SK-N-SH (cell line): ENCODE results near the gene ROM1.

Experiments
- EP300 ChIP-seq, 2 experiments: IDR thresholded peaks; 2 replicates each; pipeline versions ENCODE4 v1.4.0 to v1.6.1; 2012; ENCODE audit warnings: borderline replicate concordance in 1 of 2, low read depth in 1 of 2, low read length in 1 of 2
- EZH2phosphoT487 ChIP-seq: fragments of 200-600 bp; sonication (generic); IDR thresholded peaks from 2 replicates; pipeline ENCODE4 v1.6.1; 2017; ENCODE audit warnings: low read depth, mixed run types, mild to moderate bottlenecking, antibody characterized with exemption, moderate library complexity, borderline replicate concordance
- GABPA ChIP-seq: IDR thresholded peaks from 2 replicates; pipeline ENCODE4 v1.4.0; 2012; ENCODE audit warnings: low read depth, mild to moderate bottlenecking
- GATA2 ChIP-seq: sonication (generic); formaldehyde crosslinking; IDR thresholded peaks from 2 replicates; pipeline ENCODE4 v1.5.0; 2020; ENCODE audit warnings: mild to moderate bottlenecking, missing genetic modification reagents
- NRF1 ChIP-seq: IDR thresholded peaks from 2 replicates; pipeline ENCODE4 v1.6.1; 2012; ENCODE audit warnings: low read depth, mild to moderate bottlenecking, low read length
- POLR2AphosphoS5 ChIP-seq: IDR thresholded peaks from 2 replicates; pipeline ENCODE4 v1.6.1; 2012; ENCODE audit warnings: low read depth, low read length
- SMC3 ChIP-seq: IDR thresholded peaks from 2 replicates; pipeline ENCODE4 v1.6.1; 2012; ENCODE audit warnings: low read depth, low read length, improper control_type of control experiment
- TAF1 ChIP-seq: IDR thresholded peaks from 2 replicates; pipeline ENCODE4 v1.6.1; 2012; ENCODE audit warnings: low read depth, mild to moderate bottlenecking, low read length, moderate library complexity, borderline replicate concordance
- TCF12 ChIP-seq: IDR thresholded peaks from 2 replicates; pipeline ENCODE4 v1.4.0; 2012
- TF ChIP-seq, protein P1 (sequence below): fragments of 200-600 bp; sonication (generic); IDR thresholded peaks from 2 replicates; pipeline ENCODE4 v1.6.1; 2017; ENCODE audit warnings: antibody characterized with exemption, mild to moderate bottlenecking, moderate library complexity
- TF ChIP-seq, protein P2 (sequence below): IDR thresholded peaks from 2 replicates; pipeline ENCODE4; 2012
- TF ChIP-seq, protein P3 (sequence below): IDR thresholded peaks from 2 replicates; pipeline ENCODE4 v1.6.1; 2012; ENCODE audit warnings: mild to moderate bottlenecking, low read depth, low read length, moderate library complexity

- TF ChIP-seq, protein P1, sequence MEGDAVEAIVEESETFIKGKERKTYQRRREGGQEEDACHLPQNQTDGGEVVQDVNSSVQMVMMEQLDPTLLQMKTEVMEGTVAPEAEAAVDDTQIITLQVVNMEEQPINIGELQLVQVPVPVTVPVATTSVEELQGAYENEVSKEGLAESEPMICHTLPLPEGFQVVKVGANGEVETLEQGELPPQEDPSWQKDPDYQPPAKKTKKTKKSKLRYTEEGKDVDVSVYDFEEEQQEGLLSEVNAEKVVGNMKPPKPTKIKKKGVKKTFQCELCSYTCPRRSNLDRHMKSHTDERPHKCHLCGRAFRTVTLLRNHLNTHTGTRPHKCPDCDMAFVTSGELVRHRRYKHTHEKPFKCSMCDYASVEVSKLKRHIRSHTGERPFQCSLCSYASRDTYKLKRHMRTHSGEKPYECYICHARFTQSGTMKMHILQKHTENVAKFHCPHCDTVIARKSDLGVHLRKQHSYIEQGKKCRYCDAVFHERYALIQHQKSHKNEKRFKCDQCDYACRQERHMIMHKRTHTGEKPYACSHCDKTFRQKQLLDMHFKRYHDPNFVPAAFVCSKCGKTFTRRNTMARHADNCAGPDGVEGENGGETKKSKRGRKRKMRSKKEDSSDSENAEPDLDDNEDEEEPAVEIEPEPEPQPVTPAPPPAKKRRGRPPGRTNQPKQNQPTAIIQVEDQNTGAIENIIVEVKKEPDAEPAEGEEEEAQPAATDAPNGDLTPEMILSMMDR = no peak
- TF ChIP-seq GABPA (peak; percentile 79), TCF12 (no peak), NRF1 (peak; percentile 51; the same call in 1 of the 2 replicates), TAF1 (peak; percentile 97), SMC3 (no peak), POLR2AphosphoS5 (peak; percentile 90), GATA2 (CRISPR knock-in tag) (no peak), EZH2phosphoT487 (no peak), EP300 (IDR thresholded peaks at IDR 0.05; ENCODE audit: borderline replicate concordance in 1 of 2, low read depth in 1 of 2, low read length in 1 of 2) (no peak; a peak in 1 of 4 replicates)
- TF ChIP-seq, protein P2, sequence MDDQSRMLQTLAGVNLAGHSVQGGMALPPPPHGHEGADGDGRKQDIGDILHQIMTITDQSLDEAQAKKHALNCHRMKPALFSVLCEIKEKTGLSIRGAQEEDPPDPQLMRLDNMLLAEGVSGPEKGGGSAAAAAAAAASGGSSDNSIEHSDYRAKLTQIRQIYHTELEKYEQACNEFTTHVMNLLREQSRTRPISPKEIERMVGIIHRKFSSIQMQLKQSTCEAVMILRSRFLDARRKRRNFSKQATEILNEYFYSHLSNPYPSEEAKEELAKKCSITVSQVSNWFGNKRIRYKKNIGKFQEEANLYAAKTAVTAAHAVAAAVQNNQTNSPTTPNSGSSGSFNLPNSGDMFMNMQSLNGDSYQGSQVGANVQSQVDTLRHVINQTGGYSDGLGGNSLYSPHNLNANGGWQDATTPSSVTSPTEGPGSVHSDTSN = peak; percentile 53
- TF ChIP-seq, protein P3, sequence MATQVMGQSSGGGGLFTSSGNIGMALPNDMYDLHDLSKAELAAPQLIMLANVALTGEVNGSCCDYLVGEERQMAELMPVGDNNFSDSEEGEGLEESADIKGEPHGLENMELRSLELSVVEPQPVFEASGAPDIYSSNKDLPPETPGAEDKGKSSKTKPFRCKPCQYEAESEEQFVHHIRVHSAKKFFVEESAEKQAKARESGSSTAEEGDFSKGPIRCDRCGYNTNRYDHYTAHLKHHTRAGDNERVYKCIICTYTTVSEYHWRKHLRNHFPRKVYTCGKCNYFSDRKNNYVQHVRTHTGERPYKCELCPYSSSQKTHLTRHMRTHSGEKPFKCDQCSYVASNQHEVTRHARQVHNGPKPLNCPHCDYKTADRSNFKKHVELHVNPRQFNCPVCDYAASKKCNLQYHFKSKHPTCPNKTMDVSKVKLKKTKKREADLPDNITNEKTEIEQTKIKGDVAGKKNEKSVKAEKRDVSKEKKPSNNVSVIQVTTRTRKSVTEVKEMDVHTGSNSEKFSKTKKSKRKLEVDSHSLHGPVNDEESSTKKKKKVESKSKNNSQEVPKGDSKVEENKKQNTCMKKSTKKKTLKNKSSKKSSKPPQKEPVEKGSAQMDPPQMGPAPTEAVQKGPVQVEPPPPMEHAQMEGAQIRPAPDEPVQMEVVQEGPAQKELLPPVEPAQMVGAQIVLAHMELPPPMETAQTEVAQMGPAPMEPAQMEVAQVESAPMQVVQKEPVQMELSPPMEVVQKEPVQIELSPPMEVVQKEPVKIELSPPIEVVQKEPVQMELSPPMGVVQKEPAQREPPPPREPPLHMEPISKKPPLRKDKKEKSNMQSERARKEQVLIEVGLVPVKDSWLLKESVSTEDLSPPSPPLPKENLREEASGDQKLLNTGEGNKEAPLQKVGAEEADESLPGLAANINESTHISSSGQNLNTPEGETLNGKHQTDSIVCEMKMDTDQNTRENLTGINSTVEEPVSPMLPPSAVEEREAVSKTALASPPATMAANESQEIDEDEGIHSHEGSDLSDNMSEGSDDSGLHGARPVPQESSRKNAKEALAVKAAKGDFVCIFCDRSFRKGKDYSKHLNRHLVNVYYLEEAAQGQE = no peak
Measured at GRCh38 chr11:62645946-62646824, 33.1 kb downstream of the ROM1 start, which contains the start of gene GANAB.
